Bronchial epithelial cell (primary cell): ENCODE data around the gene GALNT10. TPM values are rescaled to one million over a fixed set of nuclear protein-coding genes. Genes with fewer than 3 reads are reported as not detected.

Experiments
- DNase-seq: peaks from one replicate; pipeline ENCODE4 v3.0.0-alpha.2; 2010; ENCODE audit warnings: low read depth
- FAIRE-seq: peaks from 2 replicates; lab custom pipeline; 2011; peaks lifted over from hg19 to GRCh38; lab: Jason Lieb, UNC
- H3K27me3 ChIP-seq: 2 replicates; pipeline ENCODE4 v1.5.1; 2011; ENCODE audit warnings: low read length; ENCODE audit not compliant: control insufficient read depth, insufficient read depth
- H3K36me3 ChIP-seq: 2 replicates; pipeline ENCODE4 v1.5.1; 2011; ENCODE audit warnings: low read length; ENCODE audit not compliant: control insufficient read depth, insufficient read depth
- H3K4me3 ChIP-seq: 2 replicates; pipeline ENCODE4 v1.5.1; 2011; ENCODE audit warnings: mild to moderate bottlenecking, low read depth, low read length, control low read depth
- total RNA-seq: library from RNA; depleted of rRNA; stranded (reverse); fragments of >200 nt; gene quantifications from 2 replicates; pipeline ENCODE4 v1.2.1, GENCODE V29; 2014
- TF ChIP-seq, protein P1 (sequence below): IDR thresholded peaks from 2 replicates; pipeline ENCODE4 v1.5.1; 2011; ENCODE audit warnings: mild to moderate bottlenecking, moderate library complexity, low read length, control low read depth, inconsistent platforms; ENCODE audit not compliant: insufficient read depth, severe bottlenecking

Gene GALNT10
- total RNA-seq, 1 donor from 2014 or later, result 3.9 TPM

DNA sequence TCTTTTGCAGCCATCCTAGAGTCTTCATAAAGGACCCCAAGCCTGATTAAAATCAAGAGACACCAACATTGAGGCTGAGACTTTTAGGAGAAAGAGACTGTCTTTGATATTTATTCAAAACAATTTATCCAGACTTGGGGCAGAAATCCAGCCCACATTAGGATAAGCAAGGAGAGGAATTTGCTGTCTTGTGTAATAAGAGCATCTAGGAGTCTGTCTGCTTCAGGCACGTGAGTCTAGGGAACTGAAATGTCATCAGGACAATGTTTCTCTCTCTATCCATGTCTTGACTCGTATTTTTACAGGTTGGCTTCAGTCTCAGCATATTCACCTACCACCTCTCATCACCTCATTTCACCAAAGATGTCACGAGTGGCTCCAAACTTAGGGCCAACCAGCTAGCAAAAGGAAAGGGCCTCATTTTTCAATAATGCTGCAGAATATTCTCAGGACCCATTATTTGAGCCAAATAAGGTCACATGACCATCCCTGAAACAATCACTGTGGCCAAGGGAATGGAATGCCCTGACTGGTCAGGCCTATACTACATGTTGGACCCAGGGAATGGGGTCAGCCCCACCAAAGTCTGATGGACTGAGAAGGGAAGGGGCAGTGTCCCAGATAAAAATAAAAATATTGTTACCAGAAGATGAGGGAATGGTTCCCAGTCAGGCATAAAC, 184.9 kb downstream of the GALNT10 start:
- peaks cover 4% of the 10 kb centered on the region for H3K36me3 ChIP-seq
- no peaks in the 10 kb centered on the region for H3K27me3 ChIP-seq
- H3K4me3 ChIP-seq, result no peak overlapping the region
- FAIRE-seq (no peak), DNase-seq (no peak)
- TF ChIP-seq, protein P1, sequence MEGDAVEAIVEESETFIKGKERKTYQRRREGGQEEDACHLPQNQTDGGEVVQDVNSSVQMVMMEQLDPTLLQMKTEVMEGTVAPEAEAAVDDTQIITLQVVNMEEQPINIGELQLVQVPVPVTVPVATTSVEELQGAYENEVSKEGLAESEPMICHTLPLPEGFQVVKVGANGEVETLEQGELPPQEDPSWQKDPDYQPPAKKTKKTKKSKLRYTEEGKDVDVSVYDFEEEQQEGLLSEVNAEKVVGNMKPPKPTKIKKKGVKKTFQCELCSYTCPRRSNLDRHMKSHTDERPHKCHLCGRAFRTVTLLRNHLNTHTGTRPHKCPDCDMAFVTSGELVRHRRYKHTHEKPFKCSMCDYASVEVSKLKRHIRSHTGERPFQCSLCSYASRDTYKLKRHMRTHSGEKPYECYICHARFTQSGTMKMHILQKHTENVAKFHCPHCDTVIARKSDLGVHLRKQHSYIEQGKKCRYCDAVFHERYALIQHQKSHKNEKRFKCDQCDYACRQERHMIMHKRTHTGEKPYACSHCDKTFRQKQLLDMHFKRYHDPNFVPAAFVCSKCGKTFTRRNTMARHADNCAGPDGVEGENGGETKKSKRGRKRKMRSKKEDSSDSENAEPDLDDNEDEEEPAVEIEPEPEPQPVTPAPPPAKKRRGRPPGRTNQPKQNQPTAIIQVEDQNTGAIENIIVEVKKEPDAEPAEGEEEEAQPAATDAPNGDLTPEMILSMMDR, result no peak

DNA sequence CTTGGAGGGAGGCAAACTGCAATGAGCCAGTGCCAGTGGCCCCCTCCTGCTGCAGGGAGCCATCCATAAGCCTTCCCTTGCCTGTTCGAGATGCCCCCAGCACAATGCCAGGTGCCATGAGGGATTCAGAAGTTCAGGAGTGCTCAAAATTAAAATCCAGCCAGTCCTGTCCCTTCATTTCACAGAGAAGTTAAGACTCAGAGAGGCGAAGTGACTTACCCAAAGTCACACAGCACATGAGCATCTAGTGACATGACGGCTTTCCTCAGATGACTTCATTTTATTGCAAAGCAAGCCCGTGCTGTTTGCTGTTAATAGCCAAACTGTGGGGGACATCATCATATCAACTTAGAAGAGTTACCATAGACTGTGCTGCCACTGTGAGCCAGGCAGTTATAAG, 185.9 kb downstream of the GALNT10 start:
- TF ChIP-seq, protein P1, result no peak
- peak; percentile 68 for FAIRE-seq
- no peak for DNase-seq
- Histone ChIP-seq H3K36me3 (peaks cover 4% of the 10 kb centered on the region), H3K4me3 (no peak overlapping the region), H3K27me3 (no peaks in the 10 kb centered on the region)

DNA sequence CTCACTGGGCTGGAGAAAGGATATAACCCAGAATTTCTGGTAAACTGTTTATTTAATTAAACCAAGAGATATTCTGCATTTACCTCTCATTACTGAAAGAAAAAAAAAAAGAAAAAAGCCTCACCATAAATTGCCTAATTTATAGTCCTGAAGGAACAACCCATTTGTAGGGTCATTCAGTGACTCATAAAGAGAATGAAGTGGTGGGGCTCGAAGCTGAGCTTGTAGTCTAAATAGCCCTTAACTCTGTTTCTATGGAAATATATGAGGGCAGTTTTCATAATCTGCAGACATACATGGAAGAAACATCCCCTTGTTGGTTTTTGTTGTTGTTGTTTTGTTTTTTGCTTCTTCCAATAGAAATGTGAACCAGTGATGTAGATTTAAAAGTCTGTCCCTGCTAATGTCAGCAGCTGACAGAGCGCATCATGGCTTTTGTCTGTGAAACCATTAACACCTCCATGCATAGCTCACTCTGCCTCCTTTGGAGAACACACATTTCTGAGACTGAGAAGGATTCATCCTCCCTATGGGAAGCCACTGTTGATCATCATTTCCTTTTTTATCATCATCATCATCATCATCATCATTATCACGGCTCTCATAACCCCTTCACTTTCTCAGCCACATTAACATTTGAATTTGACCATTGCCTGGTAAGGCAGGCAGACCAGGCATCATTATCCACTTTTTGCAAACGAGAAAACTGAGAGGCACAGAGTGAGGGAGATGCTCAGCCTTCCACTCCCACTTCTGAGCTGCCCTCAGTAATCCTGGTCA, 187.4 kb downstream of the GALNT10 start:
- no peak for DNase-seq
- TF ChIP-seq, protein P1, result no peak
- no peaks in the 10 kb centered on the region for H3K27me3 ChIP-seq
- FAIRE-seq, result no peak
- no peak overlapping the region for H3K4me3 ChIP-seq
- H3K36me3 ChIP-seq, result peaks cover 5% of the 10 kb centered on the region

DNA sequence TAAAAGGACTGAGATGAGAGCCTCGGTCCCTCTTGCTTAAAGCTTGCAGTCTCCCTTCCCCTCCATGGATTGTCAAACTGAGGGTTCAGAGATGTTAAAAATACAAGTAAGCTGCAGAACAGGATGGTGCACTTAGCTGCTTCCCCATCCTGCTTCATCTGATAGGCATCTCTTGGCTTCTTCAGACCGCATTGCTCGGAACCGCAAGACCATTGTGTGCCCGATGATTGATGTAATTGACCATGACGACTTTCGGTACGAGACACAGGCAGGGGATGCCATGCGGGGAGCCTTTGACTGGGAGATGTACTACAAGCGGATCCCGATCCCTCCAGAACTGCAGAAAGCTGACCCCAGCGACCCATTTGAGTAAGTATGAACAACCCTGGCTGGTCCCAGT, 189.7 kb downstream of the GALNT10 start:
- TF ChIP-seq, protein P1, result no peak
- FAIRE-seq (no peak), DNase-seq (no peak)
- Histone ChIP-seq H3K4me3 (no peak overlapping the region), H3K27me3 (no peaks in the 10 kb centered on the region), H3K36me3 (peaks cover 5% of the 10 kb centered on the region)

DNA sequence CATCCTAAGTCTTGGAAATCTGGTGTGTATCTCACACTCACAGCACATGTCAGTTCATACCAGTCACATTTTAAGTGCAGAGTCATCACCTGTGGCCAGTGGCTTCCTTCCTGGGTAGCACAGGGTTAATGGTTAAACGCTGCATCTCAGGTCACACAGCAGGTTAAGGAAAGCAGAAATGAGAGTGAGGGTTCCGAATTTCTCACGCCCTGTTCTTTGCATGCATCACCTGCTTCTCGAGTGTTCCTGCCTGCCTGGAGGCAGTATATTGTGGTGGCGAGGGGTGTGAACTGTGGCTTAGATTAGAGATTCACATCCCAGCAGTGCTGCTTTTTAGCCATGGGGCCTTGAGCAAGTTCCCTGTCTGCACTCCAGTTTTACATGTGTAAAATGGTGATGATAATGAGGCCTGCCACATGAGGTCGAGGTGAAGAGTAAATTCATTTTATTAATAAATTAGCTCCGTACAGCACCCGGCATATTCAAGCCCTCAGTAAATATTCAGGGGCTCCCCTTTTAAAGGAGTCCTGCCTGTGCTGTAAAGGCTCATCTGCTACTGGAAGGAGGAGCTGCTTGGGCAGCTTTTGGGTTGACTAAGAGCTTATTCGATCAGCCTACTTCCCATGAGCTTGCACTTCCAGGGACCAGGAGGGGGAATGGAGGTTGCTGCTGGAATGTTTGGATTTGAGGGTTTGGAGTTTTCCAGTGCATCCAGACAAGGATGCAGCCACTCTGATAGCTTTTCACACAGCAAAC, 194.1 kb downstream of the GALNT10 start:
- peaks cover 3% of the 10 kb centered on the region for H3K36me3 ChIP-seq
- H3K4me3 ChIP-seq, result no peak overlapping the region
- no peak for DNase-seq
- TF ChIP-seq, protein P1, result no peak
- no peaks in the 10 kb centered on the region for H3K27me3 ChIP-seq
- no peak for FAIRE-seq
